ENCODE measurements around the gene ZDHHC4. TPM values are rescaled to one million over a fixed set of nuclear protein-coding genes. Genes with fewer than 3 reads are reported as not detected.

Gene ZDHHC4
- total and polyA plus RNA-seq, 9 of the 15 experiments (the other 6 are each of a cell fraction or from before 2014, with no cell fraction given) = 33.4 to 106 (median 58.3) TPM

DNA sequence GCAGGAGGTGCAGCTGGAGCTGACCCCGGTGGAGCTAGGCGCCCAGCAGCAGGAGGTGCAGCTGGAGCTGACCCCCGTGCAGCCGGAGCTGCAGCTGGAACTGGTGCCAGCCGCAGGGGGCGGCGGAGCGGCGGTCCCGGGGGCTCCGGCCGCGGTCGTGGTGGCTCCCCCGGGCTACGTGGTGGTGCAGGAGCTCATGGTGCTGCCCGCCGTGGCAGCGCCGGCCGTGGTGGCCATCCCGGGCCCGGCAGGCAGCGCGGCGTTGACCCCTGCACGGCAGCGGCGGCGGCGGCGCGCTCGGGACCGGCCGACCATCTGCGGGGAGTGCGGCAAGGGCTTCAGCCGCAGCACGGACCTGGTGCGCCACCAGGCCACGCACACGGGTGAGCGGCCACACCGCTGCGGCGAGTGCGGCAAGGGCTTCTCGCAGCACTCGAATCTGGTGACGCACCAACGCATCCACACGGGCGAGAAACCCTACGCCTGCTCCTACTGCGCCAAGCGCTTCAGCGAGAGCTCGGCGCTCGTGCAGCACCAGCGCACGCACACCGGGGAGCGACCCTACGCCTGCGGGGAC lies 45.0 kb downstream of the ZDHHC4 start:
- Histone ChIP-seq H3K9me1 (ENCODE audit: control insufficient read depth, insufficient read depth, low read length) (no peaks in the 10 kb centered on the region), H4K20me1 (replicated peaks; ENCODE audit: control insufficient read depth, insufficient read depth, low read length) (no peaks in the 10 kb centered on the region), H3K27ac (ENCODE audit: extremely low read depth, low read depth, low read length) (no peak overlapping the region), H3K4me1 (replicated peaks in 1 of 2; ENCODE audit: control insufficient read depth in 2 of 2, insufficient read depth in 2 of 2, low read length in 2 of 2) (peaks cover 0 to 17% of the 10 kb centered on the region in 2 experiments; a peak in 2 of 5 replicates), H3K79me2 (ENCODE audit: control insufficient read depth, insufficient read depth, low read length) (no peaks in the 10 kb centered on the region), H3K36me3 (ENCODE audit: control insufficient read depth, insufficient read depth, low read length) (no peaks in the 10 kb centered on the region), H3K9me3 (replicated peaks; ENCODE audit: control insufficient read depth, insufficient read depth, low read depth, low read length) (no peaks in the 10 kb centered on the region), H3K4me3 (no peak overlapping the region), H3K4me2 (ENCODE audit: insufficient read depth, low read length) (no peak overlapping the region), H3K9ac (ENCODE audit: insufficient read depth in 1 of 2, low read depth in 2 of 2, low read length in 2 of 2) (no peak overlapping the region), H2AFZ (ENCODE audit: low read depth, low read length) (no peak overlapping the region), H3K27me3 (ENCODE audit: control insufficient read depth in 2 of 2, insufficient read depth in 2 of 2, low read length in 2 of 2) (peaks cover 34 to 70% of the 10 kb centered on the region in 2 experiments)
- DNase-seq (ENCODE audit: extremely low read depth in 1 of 4, low spot score in 3 of 4) = no peak
- CTCF ChIA-PET (ENCODE audit: low intra/inter-chr PET ratio) = no interaction called here
- intact Hi-C loops (cut with micrococcal nuclease) = no loop called here
- in situ Hi-C loops (cut with MboI) = no loop called here
- ATAC-seq = no peak
- FAIRE-seq = no peak
- POLR2A ChIA-PET = interaction anchor here (1.1 to 2.2 kb wide), 3 partner anchors 8 to 11 kb away, joined by 3 to 7 read pairs (median 4); no protein-coding TSS in a partner anchor
- no TSS peak for BruUV-seq (replicated peaks)
- 63% methylated on average over 25 of the region's 67 CpGs for WGBS (ENCODE audit: insufficient coverage, low coverage, missing lambda C conversion rate)
- TF ChIP-seq KDM4B (IDR thresholded peaks at IDR 0.05; ENCODE audit: borderline replicate concordance in 2 of 2, low read depth in 1 of 2) (no peak), ZFX (CRISPR knock-in tag; IDR thresholded peaks at IDR 0.05) (no peak), SNIP1 (IDR thresholded peaks at IDR 0.05; ENCODE audit: low read depth) (no peak), TGIF2 (CRISPR knock-in tag; IDR thresholded peaks at IDR 0.05) (no peak), POLR2G (IDR thresholded peaks at IDR 0.05; ENCODE audit: low read depth, low read length) (no peak), TARDBP (IDR thresholded peaks at IDR 0.05) (no peak), NR1H2 (CRISPR knock-in tag; IDR thresholded peaks at IDR 0.05) (no peak), NONO (IDR thresholded peaks at IDR 0.05; ENCODE audit: low read depth in 2 of 2, low read length in 1 of 2) (no peak), ZNF140 (CRISPR knock-in tag; IDR thresholded peaks at IDR 0.05) (no peak)
- TF ChIP-seq, protein P1, sequence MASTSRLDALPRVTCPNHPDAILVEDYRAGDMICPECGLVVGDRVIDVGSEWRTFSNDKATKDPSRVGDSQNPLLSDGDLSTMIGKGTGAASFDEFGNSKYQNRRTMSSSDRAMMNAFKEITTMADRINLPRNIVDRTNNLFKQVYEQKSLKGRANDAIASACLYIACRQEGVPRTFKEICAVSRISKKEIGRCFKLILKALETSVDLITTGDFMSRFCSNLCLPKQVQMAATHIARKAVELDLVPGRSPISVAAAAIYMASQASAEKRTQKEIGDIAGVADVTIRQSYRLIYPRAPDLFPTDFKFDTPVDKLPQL (IDR thresholded peaks at IDR 0.05; ENCODE audit: extremely low read depth, insufficient read length) = no peak
- TF ChIP-seq, protein P2, sequence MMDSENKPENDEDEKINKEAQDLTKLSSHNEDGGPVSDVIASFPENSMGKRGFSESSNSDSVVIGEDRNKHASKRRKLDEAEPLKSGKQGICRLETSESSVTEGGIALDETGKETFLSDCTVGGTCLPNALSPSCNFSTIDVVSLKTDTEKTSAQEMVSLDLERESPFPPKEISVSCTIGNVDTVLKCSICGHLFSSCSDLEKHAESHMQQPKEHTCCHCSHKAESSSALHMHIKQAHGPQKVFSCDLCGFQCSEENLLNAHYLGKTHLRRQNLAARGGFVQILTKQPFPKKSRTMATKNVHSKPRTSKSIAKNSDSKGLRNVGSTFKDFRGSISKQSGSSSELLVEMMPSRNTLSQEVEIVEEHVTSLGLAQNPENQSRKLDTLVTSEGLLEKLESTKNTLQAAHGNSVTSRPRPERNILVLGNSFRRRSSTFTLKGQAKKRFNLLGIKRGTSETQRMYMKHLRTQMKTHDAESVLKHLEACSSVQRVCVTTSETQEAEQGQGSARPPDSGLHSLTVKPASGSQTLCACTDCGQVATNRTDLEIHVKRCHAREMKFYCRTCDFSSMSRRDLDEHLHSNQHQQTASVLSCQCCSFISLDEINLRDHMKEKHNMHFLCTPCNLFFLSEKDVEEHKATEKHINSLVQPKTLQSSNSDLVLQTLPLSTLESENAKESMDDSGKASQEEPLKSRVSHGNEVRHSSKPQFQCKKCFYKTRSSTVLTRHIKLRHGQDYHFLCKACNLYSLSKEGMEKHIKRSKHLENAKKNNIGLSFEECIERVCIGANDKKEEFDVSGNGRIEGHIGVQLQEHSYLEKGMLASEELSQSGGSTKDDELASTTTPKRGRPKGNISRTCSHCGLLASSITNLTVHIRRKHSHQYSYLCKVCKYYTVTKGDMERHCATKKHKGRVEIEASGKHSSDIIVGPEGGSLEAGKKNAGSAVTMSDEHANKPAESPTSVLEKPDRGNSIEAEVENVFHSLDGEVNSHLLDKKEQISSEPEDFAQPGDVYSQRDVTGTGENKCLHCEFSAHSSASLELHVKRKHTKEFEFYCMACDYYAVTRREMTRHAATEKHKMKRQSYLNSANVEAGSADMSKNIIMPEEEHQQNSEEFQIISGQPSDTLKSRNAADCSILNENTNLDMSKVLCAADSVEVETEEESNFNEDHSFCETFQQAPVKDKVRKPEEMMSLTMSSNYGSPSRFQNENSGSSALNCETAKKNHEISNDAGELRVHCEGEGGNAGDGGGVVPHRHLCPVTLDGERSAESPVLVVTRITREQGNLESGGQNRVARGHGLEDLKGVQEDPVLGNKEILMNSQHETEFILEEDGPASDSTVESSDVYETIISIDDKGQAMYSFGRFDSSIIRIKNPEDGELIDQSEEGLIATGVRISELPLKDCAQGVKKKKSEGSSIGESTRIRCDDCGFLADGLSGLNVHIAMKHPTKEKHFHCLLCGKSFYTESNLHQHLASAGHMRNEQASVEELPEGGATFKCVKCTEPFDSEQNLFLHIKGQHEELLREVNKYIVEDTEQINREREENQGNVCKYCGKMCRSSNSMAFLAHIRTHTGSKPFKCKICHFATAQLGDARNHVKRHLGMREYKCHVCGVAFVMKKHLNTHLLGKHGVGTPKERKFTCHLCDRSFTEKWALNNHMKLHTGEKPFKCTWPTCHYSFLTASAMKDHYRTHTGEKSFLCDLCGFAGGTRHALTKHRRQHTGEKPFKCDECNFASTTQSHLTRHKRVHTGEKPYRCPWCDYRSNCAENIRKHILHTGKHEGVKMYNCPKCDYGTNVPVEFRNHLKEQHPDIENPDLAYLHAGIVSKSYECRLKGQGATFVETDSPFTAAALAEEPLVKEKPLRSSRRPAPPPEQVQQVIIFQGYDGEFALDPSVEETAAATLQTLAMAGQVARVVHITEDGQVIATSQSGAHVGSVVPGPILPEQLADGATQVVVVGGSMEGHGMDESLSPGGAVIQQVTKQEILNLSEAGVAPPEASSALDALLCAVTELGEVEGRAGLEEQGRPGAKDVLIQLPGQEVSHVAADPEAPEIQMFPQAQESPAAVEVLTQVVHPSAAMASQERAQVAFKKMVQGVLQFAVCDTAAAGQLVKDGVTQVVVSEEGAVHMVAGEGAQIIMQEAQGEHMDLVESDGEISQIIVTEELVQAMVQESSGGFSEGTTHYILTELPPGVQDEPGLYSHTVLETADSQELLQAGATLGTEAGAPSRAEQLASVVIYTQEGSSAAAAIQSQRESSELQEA (IDR thresholded peaks at IDR 0.05; ENCODE audit: low read depth) = no peak
- TF ChIP-seq, protein P3, sequence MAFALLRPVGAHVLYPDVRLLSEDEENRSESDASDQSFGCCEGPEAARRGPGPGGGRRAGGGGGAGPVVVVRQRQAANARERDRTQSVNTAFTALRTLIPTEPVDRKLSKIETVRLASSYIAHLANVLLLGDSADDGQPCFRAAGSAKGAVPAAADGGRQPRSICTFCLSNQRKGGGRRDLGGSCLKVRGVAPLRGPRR (CRISPR knock-in tag; IDR thresholded peaks at IDR 0.05) = no peak
